Mesodermal cell (in vitro differentiated cells): ENCODE results near the gene DNAH5. TPM values are rescaled to one million over a fixed set of nuclear protein-coding genes. Genes with fewer than 3 reads are reported as not detected.
"Not testable (repeated sequence)": the region's sequence is repeated elsewhere in the genome, so short reads cannot be mapped to it uniquely, and the experiment has no call there.

Source experiments
- H3K27ac ChIP-seq: 2 replicates; pipeline ENCODE4 v1.7.0; 2013; ENCODE audit warnings: mild to moderate bottlenecking, low read depth, low read length, moderate library complexity; ENCODE audit not compliant: severe bottlenecking
- H3K36me3 ChIP-seq: 2 replicates; pipeline ENCODE4 v1.7.1; 2013; ENCODE audit warnings: mild to moderate bottlenecking, low read length, moderate library complexity; ENCODE audit not compliant: control insufficient read depth, insufficient read depth
- H3K4me1 ChIP-seq: one replicate; pipeline ENCODE4 v1.7.1; 2013; ENCODE audit warnings: mild to moderate bottlenecking, low read length; ENCODE audit not compliant: insufficient read depth, control insufficient read depth, poor library complexity, severe bottlenecking
- H3K4me3 ChIP-seq: 2 replicates; pipeline ENCODE4 v1.7.0; 2013; ENCODE audit warnings: low read length, control low read depth, mild to moderate bottlenecking; ENCODE audit not compliant: insufficient read depth, poor library complexity, severe bottlenecking; ENCODE audit errors: extremely low read depth
- H3K9me3 ChIP-seq: 2 replicates; pipeline ENCODE4 v1.7.1; 2013; ENCODE audit warnings: mild to moderate bottlenecking, low read length, moderate library complexity; ENCODE audit not compliant: control insufficient read depth
- WGBS, 2 experiments: methylation state at CpG; one replicate each; pipeline ENCODE4 v1.1.5; 2013; ENCODE audit warnings: missing lambda C conversion rate in 2 of 2; ENCODE audit not compliant: insufficient coverage in 2 of 2; 5-methylcytosine and 5-hydroxymethylcytosine counted together
- polyA plus RNA-seq, 2 experiments: library from polyadenylated mRNA; stranded (reverse); fragments of 50-300 nt; gene quantifications; one replicate each; pipeline ENCODE4 v1.2.3, GENCODE V29; 2013

The DNAH5 gene, protein sequence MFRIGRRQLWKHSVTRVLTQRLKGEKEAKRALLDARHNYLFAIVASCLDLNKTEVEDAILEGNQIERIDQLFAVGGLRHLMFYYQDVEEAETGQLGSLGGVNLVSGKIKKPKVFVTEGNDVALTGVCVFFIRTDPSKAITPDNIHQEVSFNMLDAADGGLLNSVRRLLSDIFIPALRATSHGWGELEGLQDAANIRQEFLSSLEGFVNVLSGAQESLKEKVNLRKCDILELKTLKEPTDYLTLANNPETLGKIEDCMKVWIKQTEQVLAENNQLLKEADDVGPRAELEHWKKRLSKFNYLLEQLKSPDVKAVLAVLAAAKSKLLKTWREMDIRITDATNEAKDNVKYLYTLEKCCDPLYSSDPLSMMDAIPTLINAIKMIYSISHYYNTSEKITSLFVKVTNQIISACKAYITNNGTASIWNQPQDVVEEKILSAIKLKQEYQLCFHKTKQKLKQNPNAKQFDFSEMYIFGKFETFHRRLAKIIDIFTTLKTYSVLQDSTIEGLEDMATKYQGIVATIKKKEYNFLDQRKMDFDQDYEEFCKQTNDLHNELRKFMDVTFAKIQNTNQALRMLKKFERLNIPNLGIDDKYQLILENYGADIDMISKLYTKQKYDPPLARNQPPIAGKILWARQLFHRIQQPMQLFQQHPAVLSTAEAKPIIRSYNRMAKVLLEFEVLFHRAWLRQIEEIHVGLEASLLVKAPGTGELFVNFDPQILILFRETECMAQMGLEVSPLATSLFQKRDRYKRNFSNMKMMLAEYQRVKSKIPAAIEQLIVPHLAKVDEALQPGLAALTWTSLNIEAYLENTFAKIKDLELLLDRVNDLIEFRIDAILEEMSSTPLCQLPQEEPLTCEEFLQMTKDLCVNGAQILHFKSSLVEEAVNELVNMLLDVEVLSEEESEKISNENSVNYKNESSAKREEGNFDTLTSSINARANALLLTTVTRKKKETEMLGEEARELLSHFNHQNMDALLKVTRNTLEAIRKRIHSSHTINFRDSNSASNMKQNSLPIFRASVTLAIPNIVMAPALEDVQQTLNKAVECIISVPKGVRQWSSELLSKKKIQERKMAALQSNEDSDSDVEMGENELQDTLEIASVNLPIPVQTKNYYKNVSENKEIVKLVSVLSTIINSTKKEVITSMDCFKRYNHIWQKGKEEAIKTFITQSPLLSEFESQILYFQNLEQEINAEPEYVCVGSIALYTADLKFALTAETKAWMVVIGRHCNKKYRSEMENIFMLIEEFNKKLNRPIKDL (N-terminal part only)
- polyA plus RNA-seq (2013, experiment 1 of 2), result 0.37 TPM
- polyA plus RNA-seq (2013, experiment 2 of 2), result 0.35 TPM

DNA sequence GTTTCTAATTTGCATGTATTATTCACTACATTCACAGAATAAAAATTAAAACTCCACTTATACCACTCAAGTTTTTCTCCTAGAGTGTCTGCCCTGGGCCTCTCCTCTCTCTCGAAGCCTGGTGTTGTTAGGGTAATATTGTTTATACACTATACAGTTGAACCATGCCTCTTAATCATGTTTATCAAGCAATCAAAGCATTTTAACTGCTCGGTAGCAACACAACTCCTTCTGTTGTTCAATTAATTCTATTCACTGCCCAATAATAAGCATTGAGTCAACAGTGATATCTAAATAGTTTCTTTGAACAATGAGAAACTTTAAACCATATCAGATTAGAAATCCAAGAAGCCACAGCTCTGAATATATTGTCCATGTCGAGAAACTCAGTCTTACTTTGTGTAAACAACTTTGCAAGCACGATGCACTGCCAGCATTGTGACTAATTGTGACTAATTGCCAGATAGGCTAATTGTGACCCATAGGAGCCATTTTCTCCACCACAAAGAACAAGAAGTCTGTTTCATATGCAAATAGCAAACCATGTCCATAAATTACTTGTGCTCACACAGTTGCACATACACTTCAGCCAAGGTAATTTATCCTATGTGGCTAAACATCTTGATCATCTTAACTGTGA lies at the start of gene DNAH5:
Gene DNAH5, minus strand, starts transcription at position 129 of the 640 bp plus-strand sequence. CDS start 250 bp downstream, outside the sequence.
- Histone ChIP-seq H3K4me3 (no peak within 1 kb of the TSS), H3K27ac (no peak within 1 kb of the TSS), H3K9me3 (no peaks in the 10 kb centered on the region), H3K36me3 (no peaks in the 10 kb centered on the region), H3K4me1 (peaks cover 5% of the 10 kb centered on the region)
- WGBS, 2 experiments, result 76% methylated on average over 2 of the region's 4 CpGs; no CpG with 5 or more reads in 1 of the 2 experiments

DNA sequence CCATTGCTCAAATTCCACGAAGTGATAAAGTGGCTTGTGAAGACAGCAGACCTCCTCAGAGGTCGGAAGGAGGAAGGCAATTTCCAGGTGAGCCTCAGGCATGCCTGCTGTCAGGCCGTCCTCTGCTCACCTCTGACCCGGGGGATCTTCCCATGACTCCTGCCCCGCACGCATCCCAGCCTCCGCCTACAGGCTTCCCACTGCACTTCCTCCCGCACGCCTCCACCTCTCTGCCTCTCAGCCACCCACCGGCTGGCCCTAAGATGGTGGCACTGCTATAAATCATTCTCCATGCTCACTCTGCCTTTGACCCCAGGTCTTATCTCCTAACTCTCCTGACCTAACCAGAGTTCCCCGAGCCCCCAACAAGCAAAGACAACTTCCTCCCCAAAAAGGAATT lies 49.4 kb upstream of the DNAH5 start:
- Histone ChIP-seq H3K36me3 (no peaks in the 10 kb centered on the region), H3K4me1 (no peaks in the 10 kb centered on the region), H3K27ac (no peak overlapping the region), H3K9me3 (peaks cover 11% of the 10 kb centered on the region), H3K4me3 (no peak overlapping the region)
- 85 to 89% methylated on average over 10 to 11 of the region's 11 CpGs for WGBS, 2 experiments

DNA sequence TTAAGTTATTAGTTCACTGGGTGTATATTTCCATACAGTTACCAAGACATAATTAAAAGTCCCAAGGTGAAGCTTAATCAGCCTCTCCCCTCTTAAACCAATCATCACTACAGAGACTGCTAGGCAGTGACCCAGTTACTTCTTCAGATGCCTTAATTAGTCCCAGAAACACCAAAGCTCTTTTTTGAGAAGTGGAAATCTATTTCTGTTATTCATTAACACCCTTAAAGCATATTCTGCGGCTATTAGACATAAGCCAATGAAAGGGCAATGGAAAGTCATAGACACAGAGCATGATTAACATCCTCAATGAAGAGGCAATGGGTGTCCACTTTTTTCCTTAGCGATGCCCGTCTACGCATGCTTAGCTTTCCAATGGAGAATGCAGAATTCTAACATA lies 48.3 kb upstream of the DNAH5 start:
- WGBS, 2 experiments, result 100% methylated on average over 1 of the region's 4 CpGs; no CpG with 5 or more reads in 1 of the 2 experiments
- H3K4me3 ChIP-seq, result no peak overlapping the region
- H3K36me3 ChIP-seq, result no peaks in the 10 kb centered on the region
- no peak overlapping the region for H3K27ac ChIP-seq
- H3K4me1 ChIP-seq, result no peaks in the 10 kb centered on the region
- H3K9me3 ChIP-seq, result peaks cover 7% of the 10 kb centered on the region

DNA sequence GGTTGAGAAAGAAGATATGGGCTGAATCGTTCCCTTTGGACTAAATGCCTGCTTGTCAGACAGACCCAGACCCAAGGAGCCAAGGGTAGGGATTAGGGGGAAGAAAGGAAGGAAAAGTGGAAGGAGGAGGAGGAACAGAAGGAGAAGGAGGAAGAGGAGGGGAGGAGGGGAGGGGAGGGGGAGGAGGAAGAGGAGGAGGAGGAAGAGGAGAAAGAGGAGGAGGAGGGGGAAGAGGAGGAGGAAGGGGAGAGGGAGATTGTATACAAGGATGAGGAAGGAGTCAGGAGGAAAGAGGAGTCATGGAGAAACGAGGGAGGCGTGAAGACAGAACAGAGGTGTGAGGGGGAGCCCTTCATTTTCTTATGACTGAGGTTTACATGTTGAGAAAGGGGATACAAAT lies 46.9 kb upstream of the DNAH5 start:
- Histone ChIP-seq H3K4me1 (peaks cover 2% of the 10 kb centered on the region), H3K4me3 (no peak overlapping the region)
- 80 to 81% methylated on average over 3 of the region's 3 CpGs for WGBS, 2 experiments

DNA sequence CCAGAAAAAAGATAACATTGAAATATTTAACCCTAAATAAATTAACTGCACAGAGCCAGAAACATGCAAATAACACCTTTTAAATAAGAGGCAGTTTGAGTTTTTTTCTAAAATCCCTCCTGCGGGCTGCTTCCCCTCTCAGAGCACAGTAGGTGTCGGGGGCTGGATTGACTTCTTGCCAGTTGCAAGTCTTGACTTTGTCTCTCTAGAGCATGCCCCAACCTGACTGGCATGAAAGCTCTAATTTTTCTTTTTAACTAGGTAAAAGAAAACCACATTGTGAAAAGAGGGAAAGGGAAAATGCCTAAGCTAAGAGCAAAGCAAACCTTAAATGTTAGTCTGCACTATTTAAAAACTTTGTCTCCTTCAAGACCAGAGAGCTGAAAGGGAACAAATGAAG lies 46.4 kb upstream of the DNAH5 start:
- Histone ChIP-seq H3K36me3 (no peaks in the 10 kb centered on the region), H3K27ac (no peak overlapping the region)
- 81% methylated on average over 2 of the region's 2 CpGs; no CpG with 5 or more reads in 1 of the 2 experiments for WGBS, 2 experiments

More for the DNA sequence above, 46.9 kb upstream of the DNAH5 start:
- Histone ChIP-seq H3K9me3 (peaks cover 1% of the 10 kb centered on the region), H3K27ac (no peak overlapping the region), H3K36me3 (no peaks in the 10 kb centered on the region)

DNA sequence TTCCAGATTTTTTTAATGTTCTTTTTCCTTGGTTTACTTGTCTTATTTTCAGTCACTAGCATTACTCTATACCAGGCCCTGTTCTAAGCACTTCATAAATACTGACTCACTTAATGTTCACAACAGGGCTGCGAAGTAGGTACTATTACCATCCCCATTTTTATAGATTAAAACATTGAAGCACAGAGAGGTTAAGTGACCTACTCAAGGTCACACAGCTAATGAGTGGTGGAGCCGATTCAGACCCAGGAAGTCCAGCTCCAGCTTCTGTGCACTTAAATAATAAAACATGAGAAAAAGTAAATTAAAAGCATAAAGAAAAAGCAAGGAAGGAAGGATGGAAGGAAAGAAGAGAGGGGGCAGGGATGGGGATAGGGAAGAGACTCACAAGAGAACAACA lies 45.3 kb upstream of the DNAH5 start:
- 100% methylated on average over 1 of the region's 2 CpGs; no CpG with 5 or more reads in 1 of the 2 experiments for WGBS, 2 experiments
- Histone ChIP-seq H3K36me3 (no peaks in the 10 kb centered on the region), H3K4me3 (no peak overlapping the region)

More for the DNA sequence above, 46.4 kb upstream of the DNAH5 start:
- no peak overlapping the region for H3K4me3 ChIP-seq
- no peaks in the 10 kb centered on the region for H3K9me3 ChIP-seq
- H3K4me1 ChIP-seq, result peaks cover 6% of the 10 kb centered on the region

DNA sequence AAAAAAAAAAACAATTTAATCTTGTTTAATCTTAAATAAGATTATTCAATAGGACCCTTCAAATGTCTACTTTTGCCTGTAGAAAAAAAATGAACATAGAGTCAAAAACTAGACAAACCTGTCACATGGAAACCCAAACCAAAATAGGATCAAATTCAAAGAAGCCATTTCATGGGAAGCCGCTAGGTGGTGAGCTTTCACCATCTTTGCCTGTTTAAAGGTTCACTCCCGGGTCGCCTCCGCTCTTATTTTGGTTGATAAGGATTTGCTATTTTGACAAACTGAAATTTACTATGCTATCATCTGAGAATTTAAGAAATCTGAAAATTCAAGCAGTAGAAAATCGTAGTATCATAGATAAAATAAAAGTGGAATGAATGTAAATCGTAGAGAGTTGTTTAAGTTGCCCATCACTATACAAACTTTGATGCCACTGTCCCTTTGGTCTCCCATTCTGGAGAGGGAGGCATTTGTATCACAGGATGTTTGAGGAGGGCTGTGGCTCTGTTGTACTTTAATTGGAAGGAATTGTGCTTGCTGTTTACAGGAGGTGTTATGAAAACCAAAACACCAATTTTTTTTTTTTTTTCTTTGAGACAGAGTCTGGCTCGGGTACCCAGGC lies 43.5 kb upstream of the DNAH5 start:
- H3K9me3 ChIP-seq, result no peaks in the 10 kb centered on the region
- H3K27ac ChIP-seq, result no peak overlapping the region
- peaks cover 18% of the 10 kb centered on the region for H3K4me1 ChIP-seq
- H3K4me3 ChIP-seq, result no peak overlapping the region
- WGBS, 2 experiments, result 29% methylated on average over 4 of the region's 7 CpGs; no CpG with 5 or more reads in 1 of the 2 experiments
- H3K36me3 ChIP-seq, result no peaks in the 10 kb centered on the region

More for the DNA sequence above, 45.3 kb upstream of the DNAH5 start:
- Histone ChIP-seq H3K4me1 (peaks cover 12% of the 10 kb centered on the region), H3K27ac (no peak overlapping the region), H3K9me3 (no peaks in the 10 kb centered on the region)

DNA sequence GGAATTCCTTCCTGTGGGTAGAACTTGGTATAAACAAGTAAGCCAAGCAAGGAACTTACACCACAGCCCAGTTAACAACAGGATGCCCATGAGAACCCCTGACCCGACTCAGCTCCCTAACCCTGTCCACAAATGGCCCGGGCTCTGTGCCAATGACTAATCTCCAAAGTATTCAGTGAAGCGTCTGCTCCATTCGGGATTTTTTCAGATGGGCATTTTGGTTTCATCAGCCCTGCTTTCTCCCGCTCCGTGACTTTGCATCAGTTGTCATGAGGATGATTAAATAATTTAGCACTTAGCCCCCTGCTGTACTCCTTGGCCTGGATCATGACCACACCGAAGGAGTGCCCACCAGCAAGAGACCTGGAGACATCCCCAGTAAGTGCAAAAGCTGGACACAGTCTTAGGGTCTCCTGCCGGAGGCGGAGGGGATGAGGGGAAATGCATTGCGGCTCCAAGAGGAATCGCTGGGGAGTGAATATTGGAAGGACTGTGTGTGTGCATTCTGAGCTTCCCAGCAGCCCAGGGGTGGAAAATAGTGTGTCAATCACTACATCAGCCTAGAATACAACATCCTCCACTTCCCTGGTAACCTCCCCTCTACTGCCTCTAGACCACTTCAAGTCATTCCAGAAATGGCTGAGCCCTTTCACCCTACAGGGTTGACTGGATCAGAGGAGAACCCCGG lies 41.4 kb upstream of the DNAH5 start:
- Histone ChIP-seq H3K4me3 (no peak overlapping the region), H3K27ac (peak overlapping the region; percentile 66), H3K36me3 (no peaks in the 10 kb centered on the region), H3K9me3 (no peaks in the 10 kb centered on the region), H3K4me1 (peaks cover 18% of the 10 kb centered on the region)
- 65 to 90% methylated on average over 4 to 9 of the region's 12 CpGs for WGBS, 2 experiments

DNA sequence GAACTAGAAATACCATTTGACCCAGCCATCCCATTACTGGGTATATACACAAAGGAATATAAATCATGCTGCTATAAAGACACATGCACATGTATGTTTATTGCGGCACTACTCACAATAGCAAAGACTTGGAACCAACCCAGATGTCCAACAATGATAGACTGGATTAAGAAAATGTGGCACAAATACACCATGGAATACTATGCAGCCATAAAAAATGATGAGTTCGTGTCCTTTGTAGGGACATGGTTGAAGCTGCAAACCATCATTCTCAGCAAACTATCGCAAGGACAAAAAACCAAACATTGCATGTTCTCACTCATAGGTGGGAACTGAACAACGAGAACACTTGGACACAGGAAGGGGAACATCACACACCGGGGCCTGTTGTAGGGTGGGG lies 40.4 kb upstream of the DNAH5 start:
- not testable (repeated sequence) for H3K27ac ChIP-seq, H3K9me3 ChIP-seq, H3K36me3 ChIP-seq, H3K4me3 ChIP-seq
- peaks cover 18% of the 10 kb centered on the region for H3K4me1 ChIP-seq
- WGBS, 2 experiments, result 87 to 90% methylated on average over 2 of the region's 5 CpGs
